GM12891 (cell line): ENCODE measurements around the gene RERE.

ENCODE experiments used
- POLR2A ChIP-seq: IDR thresholded peaks from 2 replicates; pipeline ENCODE4 v1.6.1; 2011; ENCODE audit warnings: low read depth, low read length, control low read depth
- POLR2AphosphoS5 ChIP-seq: IDR thresholded peaks from 2 replicates; pipeline ENCODE4 v1.6.1; 2011; ENCODE audit warnings: low read depth, low read length, control low read depth
- POU2F2 ChIP-seq: IDR thresholded peaks from 2 replicates; pipeline ENCODE4 v1.6.1; 2011; ENCODE audit warnings: low read depth, mild to moderate bottlenecking, control low read depth, low read length, moderate library complexity
- SPI1 ChIP-seq: IDR thresholded peaks from 2 replicates; pipeline ENCODE4 v1.6.1; 2011; ENCODE audit warnings: low read depth, low read length, control low read depth
- TAF1 ChIP-seq: IDR thresholded peaks from 2 replicates; pipeline ENCODE4 v1.6.1; 2011; ENCODE audit warnings: low read depth, low read length, control low read depth

DNA sequence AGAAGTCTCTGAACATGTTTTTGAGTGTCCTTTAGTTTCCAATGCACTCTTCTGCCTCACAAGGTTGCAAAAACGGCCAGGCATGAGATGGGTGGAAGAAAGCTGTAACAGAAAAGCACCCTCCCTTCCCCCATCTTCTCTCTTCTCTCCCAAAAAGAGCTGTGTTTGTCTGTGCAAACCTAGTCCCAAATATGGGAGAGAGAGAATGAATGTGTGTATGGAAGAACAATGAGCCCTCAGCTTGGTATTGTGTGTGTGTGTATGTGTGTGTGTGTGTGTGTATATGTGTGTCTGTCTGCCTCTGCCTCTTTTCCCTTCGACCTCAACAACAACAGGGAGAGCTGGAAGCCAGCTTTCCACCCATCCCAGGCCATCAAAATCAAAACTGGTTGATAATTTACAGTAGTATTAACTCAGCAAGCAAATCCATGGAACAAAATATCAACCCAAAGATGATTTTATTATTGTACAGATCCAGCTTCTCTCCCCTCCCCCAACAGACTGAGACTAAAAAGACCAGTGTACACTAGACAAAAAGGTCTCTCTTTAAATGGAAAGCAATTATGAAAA is 1.8 kb downstream of the RERE start:
- TF ChIP-seq POLR2AphosphoS5 (no peak), POLR2A (no peak), TAF1 (no peak), SPI1 (no peak), POU2F2 (no peak)
